K562 (cell line): Measurements from ENCODE around the gene DDX18. TPM values are rescaled to one million over a fixed set of nuclear protein-coding genes. Genes with fewer than 3 reads are reported as not detected.

Experiments
- ATAC-seq: fragments of 200-7000 bp; cut with Tn5 transposase; 3 replicates; pipeline ENCODE4 v1.9.1; 2020; ENCODE audit warnings: moderate library complexity
- BruUV-seq: library from RNA; stranded (reverse); fragments of 400-500 nt; replicated peaks from 2 replicates; lab custom pipeline; 2021; lab: Mats Ljungman, UMichigan
- CTCF ChIA-PET: fragments of 300-600 bp; formaldehyde crosslinking; extraction: SDS; loops from one replicate; lab custom pipeline; 2021; ENCODE audit warnings: low intra/inter-chr PET ratio; lab: Yijun Ruan, JAX
- POLR2A ChIA-PET: fragments of 300-600, 350-650 bp; sonication (Branson Sonifier 250); formaldehyde crosslinking; extraction: SDS; loops from one replicate; lab custom pipeline; 2021; ENCODE audit warnings: antibody characterized with exemption, inconsistent platforms; lab: Yijun Ruan, JAX
- DNase-seq, 4 experiments: peaks; one replicate each; pipeline versions ENCODE4 v3.0.0 to v3.0.0-alpha.2; 2011 to 2018; ENCODE audit warnings: low spot score in 3 of 4, mixed read lengths in 3 of 4; ENCODE audit errors: extremely low read depth in 1 of 4
- FAIRE-seq: peaks from 2 replicates; lab custom pipeline; 2011; peaks lifted over from hg19 to GRCh38; lab: Jason Lieb, UNC
- H2AFZ ChIP-seq: 2 replicates; pipeline ENCODE4 v1.6.0; 2011; ENCODE audit warnings: low read depth, low read length, control low read depth, inconsistent platforms
- H3K27ac ChIP-seq: fragments of 200-600 bp; 3 replicates; pipeline ENCODE4 v1.8.0; 2011; ENCODE audit warnings: low read depth, mild to moderate bottlenecking, control low read depth, inconsistent platforms, low read length, moderate library complexity, mixed read lengths; ENCODE audit errors: extremely low read depth
- H3K27me3 ChIP-seq, 2 experiments: fragments of 300-600 bp in 1 of 2; 2 replicates in 1 of 2; 3 replicates in 1 of 2; pipeline versions ENCODE4 v1.6.0 to v1.8.0; 2011; ENCODE audit warnings: inconsistent platforms in 2 of 2, low read length in 2 of 2, mild to moderate bottlenecking in 1 of 2, mixed read lengths in 1 of 2, moderate library complexity in 1 of 2; ENCODE audit not compliant: control insufficient read depth in 2 of 2, insufficient read depth in 2 of 2
- H3K36me3 ChIP-seq: fragments of 300-600 bp; 3 replicates; pipeline ENCODE4 v1.8.0; 2011; ENCODE audit warnings: mild to moderate bottlenecking, low read length, inconsistent platforms; ENCODE audit not compliant: control insufficient read depth, insufficient read depth
- H3K4me1 ChIP-seq, 2 experiments: fragments of 200-600 bp in 1 of 2; replicated peaks in 1 of 2; 2 replicates in 1 of 2; 3 replicates in 1 of 2; pipeline versions ENCODE4 v1.5.1 to v1.8.0; 2011; ENCODE audit warnings: inconsistent platforms in 2 of 2, low read length in 2 of 2, mild to moderate bottlenecking in 1 of 2, mixed read lengths in 1 of 2, moderate library complexity in 1 of 2; ENCODE audit not compliant: control insufficient read depth in 2 of 2, insufficient read depth in 2 of 2
- H3K4me2 ChIP-seq: 2 replicates; pipeline ENCODE4 v1.6.1; 2011; ENCODE audit warnings: low read length, control low read depth, inconsistent platforms, mixed read lengths; ENCODE audit not compliant: insufficient read depth
- H3K4me3 ChIP-seq: fragments of 200-600 bp; sonication (generic), shearing (Covaris generic); 2 replicates; pipeline ENCODE4 v1.5.1; 2016; ENCODE audit warnings: control low read depth, inconsistent platforms
- H3K79me2 ChIP-seq: fragments of 200-600 bp; 3 replicates; pipeline ENCODE4 v1.8.0; 2011; ENCODE audit warnings: low read length, inconsistent platforms; ENCODE audit not compliant: control insufficient read depth, insufficient read depth
- H3K9ac ChIP-seq, 2 experiments: 2 replicates each; pipeline versions ENCODE4 v1.6.0 to v1.6.1; 2011; ENCODE audit warnings: low read depth in 2 of 2, low read length in 2 of 2, control low read depth in 1 of 2, inconsistent platforms in 1 of 2, mild to moderate bottlenecking in 1 of 2, mixed read lengths in 1 of 2; ENCODE audit not compliant: insufficient read depth in 1 of 2
- H3K9me1 ChIP-seq: one replicate; pipeline ENCODE4 v1.6.0; 2011; ENCODE audit warnings: inconsistent platforms, mild to moderate bottlenecking, low read length, moderate library complexity; ENCODE audit not compliant: control insufficient read depth, insufficient read depth
- H3K9me3 ChIP-seq: replicated peaks from 2 replicates; pipeline ENCODE4 v1.5.1; 2011; ENCODE audit warnings: low read depth, low read length, inconsistent platforms; ENCODE audit not compliant: control insufficient read depth, insufficient read depth
- H4K20me1 ChIP-seq: replicated peaks from 2 replicates; pipeline ENCODE4 v1.6.1; 2011; ENCODE audit warnings: low read length, inconsistent platforms, mixed read lengths; ENCODE audit not compliant: control insufficient read depth, insufficient read depth
- KLF10 ChIP-seq: fragments of 250-450 bp; sonication (Bioruptor Pico); IDR thresholded peaks from 2 replicates; pipeline ENCODE4 v1.6.1; 2021; ENCODE audit warnings: matching md5 sums
- MAX ChIP-seq: sonication (generic); formaldehyde crosslinking; IDR thresholded peaks from 2 replicates; pipeline ENCODE4 v1.9.0; 2022; ENCODE audit warnings: mild to moderate bottlenecking, missing genetic modification reagents
- PHTF2 ChIP-seq: fragments of 250-450 bp; sonication (Bioruptor Pico); IDR thresholded peaks from 2 replicates; pipeline ENCODE4 v1.5.0; 2021; ENCODE audit warnings: mild to moderate bottlenecking
- SMARCE1 ChIP-seq: fragments of 450-650 bp; IDR thresholded peaks from 2 replicates; pipeline ENCODE4 v1.7.1; 2016; ENCODE audit warnings: mild to moderate bottlenecking
- TCF7L2 ChIP-seq: fragments of 150-350 bp; IDR thresholded peaks from 2 replicates; pipeline ENCODE4 v1.6.1; 2016; ENCODE audit warnings: low read depth, mild to moderate bottlenecking, low read length, moderate library complexity
- ZBTB12 ChIP-seq: fragments of 250-450 bp; sonication (Bioruptor Pico); IDR thresholded peaks from 2 replicates; pipeline ENCODE4 v1.4.0; 2020
- ZMIZ1 ChIP-seq, 2 experiments: fragments of 150-350 bp in 1 of 2; IDR thresholded peaks; 2 replicates each; pipeline ENCODE4 v1.6.1; 2012 to 2016; ENCODE audit warnings: low read depth in 2 of 2, low read length in 2 of 2, mild to moderate bottlenecking in 1 of 2, moderate library complexity in 1 of 2
- ZNF232 ChIP-seq: sonication (generic); formaldehyde crosslinking; IDR thresholded peaks from 2 replicates; pipeline ENCODE4 v1.8.0; 2022; ENCODE audit warnings: mild to moderate bottlenecking, missing genetic modification reagents
- ZNF444 ChIP-seq: fragments of 250-450 bp; sonication (Bioruptor Pico); IDR thresholded peaks from 2 replicates; pipeline ENCODE4 v1.4.0; 2020; ENCODE audit warnings: mild to moderate bottlenecking, moderate library complexity
- ZNF699 ChIP-seq: fragments of 250-450 bp; sonication (Bioruptor Pico); IDR thresholded peaks from 2 replicates; pipeline ENCODE4 v1.8.0; 2021; ENCODE audit warnings: mild to moderate bottlenecking, moderate library complexity; ENCODE audit not compliant: insufficient replicate concordance
- ZNF766 ChIP-seq: fragments of 200-800 bp; sonication (Bioruptor generic); conservative IDR thresholded peaks from 2 replicates; pipeline ENCODE4 v1.6.1; 2016; ENCODE audit warnings: missing genetic modification characterization, missing compliant biosample characterization
- in situ Hi-C: fragments of 300-500 bp; cut with MboI; formaldehyde crosslinking; loops from 4 replicates; pipeline ENCODE4 v1.15.0; 2018; ENCODE audit warnings: inconsistent platforms, mixed read lengths
- intact Hi-C: fragments of 100-400 bp; cut with micrococcal nuclease; formaldehyde crosslinking; loops from 2 replicates; pipeline ENCODE4 v1.14.2; 2022
- polyA plus RNA-seq, 8 experiments: library from polyadenylated mRNA; depleted of rRNA in 4 of 8; stranded (reverse) in 5 of 8; unstranded in 3 of 8; fragments of >200 nt; fragmentation: Nextera tagmentation in 2 of 8; fragmentation: Illumina TruSeq in 1 of 8; extraction: Ambion mirVana in 2 of 8; extraction: Trizol in 1 of 8; gene quantifications; 2 replicates each; pipeline versions ENCODE4 v1.2.1 to v1.2.3, GENCODE V29; 2011 to 2014; ENCODE audit warnings: inconsistent platforms in 1 of 8, missing spikeins in 1 of 8
- total RNA-seq, 7 experiments: library from RNA; depleted of rRNA in 6 of 7; stranded (reverse); fragments of >200 nt in 6 of 7; fragmentation: Illumina TruSeq in 2 of 7; extraction: Trizol in 2 of 7; gene quantifications; 2 replicates each; pipeline versions ENCODE4 v1.2.1 to v1.2.3, GENCODE V29; 2011 to 2021; ENCODE audit warnings: low replicate concordance in 1 of 7

DDX18 gene
- total and polyA plus RNA-seq, 9 of the 15 experiments (the other 6 are each of a cell fraction or from before 2014, with no cell fraction given), result 67.9 to 156 (median 116) TPM

- Histone ChIP-seq H3K4me3 (no peak overlapping the region), H2AFZ (no peak overlapping the region), H3K9ac (no peak overlapping the region), H3K9me1 (no peaks in the 10 kb centered on the region), H4K20me1 (no peaks in the 10 kb centered on the region), H3K27ac (no peak overlapping the region), H3K36me3 (no peaks in the 10 kb centered on the region), H3K79me2 (no peaks in the 10 kb centered on the region), H3K4me1 (no peaks in the 10 kb centered on the region), H3K4me2 (no peak overlapping the region), H3K9me3 (no peaks in the 10 kb centered on the region), H3K27me3 (no peaks in the 10 kb centered on the region)
- in situ Hi-C loops, result no loop called here
- CTCF ChIA-PET, result no interaction called here
- ATAC-seq (no peak), FAIRE-seq (no peak), DNase-seq (no peak)
- no peak for TF ChIP-seq ZNF699 (CRISPR knock-in tag)
- TF ChIP-seq TCF7L2, result no peak
- no peak for TF ChIP-seq KLF10
- TF ChIP-seq ZNF766, result no peak
- no peak for TF ChIP-seq ZNF232
- TF ChIP-seq ZBTB12, result no peak
- no peak for TF ChIP-seq PHTF2 (CRISPR knock-in tag)
- TF ChIP-seq ZMIZ1 (IDR thresholded peaks at IDR 0.05; ENCODE audit: low read depth in 2 of 2, low read length in 2 of 2), result no peak
- no peak for TF ChIP-seq SMARCE1
- no peak for TF ChIP-seq MAX (CRISPR knock-in tag)
- no peak for TF ChIP-seq ZNF444 (CRISPR knock-in tag)
- intact Hi-C loops, result no loop called here
- POLR2A ChIA-PET, result no interaction called here
- no TSS peak for BruUV-seq
Observed at GRCh38 chr2:117801826-117802225, 12.7 kb upstream of the DDX18 start.
